WTC11 (cell line): ENCODE measurements around the gene ITLN1.

Experiments
- CREM ChIP-seq: sonication (generic); formaldehyde crosslinking; IDR thresholded peaks from 2 replicates; pipeline ENCODE4 v1.8.1; 2022; ENCODE audit warnings: mild to moderate bottlenecking, missing genetic modification reagents, moderate library complexity
- CTCF ChIP-seq: fragments of 200-600 bp; IDR thresholded peaks from 2 replicates; pipeline ENCODE4 v1.8.0; 2022; ENCODE audit warnings: antibody characterized with exemption
- E2F1 ChIP-seq: sonication (generic); formaldehyde crosslinking; IDR thresholded peaks from 2 replicates; pipeline ENCODE4 v1.8.0; 2022; ENCODE audit warnings: mild to moderate bottlenecking, missing genetic modification reagents
- ELF4 ChIP-seq: sonication (generic); formaldehyde crosslinking; IDR thresholded peaks from 2 replicates; pipeline ENCODE4 v1.8.1; 2022; ENCODE audit warnings: low read depth, mild to moderate bottlenecking, moderate library complexity, missing genetic modification reagents
- FOXP4 ChIP-seq: sonication (generic); formaldehyde crosslinking; IDR thresholded peaks from 2 replicates; pipeline ENCODE4 v1.8.0; 2022; ENCODE audit warnings: mild to moderate bottlenecking, missing genetic modification reagents
- JUN ChIP-seq: sonication (generic); formaldehyde crosslinking; IDR thresholded peaks from 2 replicates; pipeline ENCODE4 v1.8.0; 2023; ENCODE audit warnings: mild to moderate bottlenecking, missing genetic modification reagents
- NFYB ChIP-seq: sonication (generic); formaldehyde crosslinking; conservative IDR thresholded peaks from 2 replicates; pipeline ENCODE4 v1.8.0; 2022; ENCODE audit warnings: low read depth, missing genetic modification reagents
- NR3C1 ChIP-seq: sonication (generic); formaldehyde crosslinking; conservative IDR thresholded peaks from 2 replicates; pipeline ENCODE4 v1.8.1; 2023; ENCODE audit warnings: low read depth, mild to moderate bottlenecking, missing genetic modification reagents
- PREB ChIP-seq: sonication (generic); formaldehyde crosslinking; IDR thresholded peaks from 2 replicates; pipeline ENCODE4 v1.8.1; 2022; ENCODE audit warnings: mild to moderate bottlenecking, missing genetic modification reagents, moderate library complexity, borderline replicate concordance
- SOX15 ChIP-seq: fragments of 250-450 bp; sonication (Bioruptor Pico); IDR thresholded peaks from 2 replicates; pipeline ENCODE4 v1.9.0; 2021; ENCODE audit warnings: mild to moderate bottlenecking
- ZBTB21 ChIP-seq: sonication (generic); formaldehyde crosslinking; IDR thresholded peaks from 2 replicates; pipeline ENCODE4 v1.8.1; 2023; ENCODE audit warnings: mild to moderate bottlenecking, missing genetic modification reagents, borderline replicate concordance

- no peak for TF ChIP-seq JUN (CRISPR knock-in tag)
- TF ChIP-seq E2F1 (CRISPR knock-in tag): no peak
- no peak for TF ChIP-seq FOXP4 (CRISPR knock-in tag)
- TF ChIP-seq CTCF: no peak
- TF ChIP-seq SOX15 (CRISPR knock-in tag): no peak
- no peak for TF ChIP-seq NFYB (CRISPR knock-in tag)
- TF ChIP-seq CREM: no peak
- TF ChIP-seq NR3C1 (CRISPR knock-in tag): no peak
- no peak for TF ChIP-seq ZBTB21 (CRISPR knock-in tag)
- no peak for TF ChIP-seq PREB (CRISPR knock-in tag)
- no peak for TF ChIP-seq ELF4 (CRISPR knock-in tag)
Observed at GRCh38 chr1:160858097-160858496, 26.9 kb downstream of the ITLN1 start.
